ENCODE measurements around the gene DACH1.

DNA sequence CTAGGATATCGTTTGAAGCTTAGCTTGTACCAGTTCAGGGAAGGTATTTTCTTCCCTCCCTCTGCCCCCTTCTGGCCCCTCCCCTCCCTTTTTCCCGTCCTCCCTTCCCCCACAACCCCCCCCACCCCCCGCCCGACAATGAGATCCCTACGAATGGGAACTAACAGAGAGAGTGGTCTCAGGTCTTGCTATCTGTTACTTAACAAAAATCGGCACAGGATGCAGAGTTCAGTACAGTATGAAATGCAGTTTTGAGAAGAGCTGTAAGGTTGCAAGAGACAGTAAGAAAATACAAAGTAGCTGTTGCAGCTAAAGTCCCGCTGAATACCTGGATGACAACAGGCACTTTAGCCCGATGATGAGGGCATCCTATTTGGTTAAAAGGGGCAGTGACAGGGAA is 3.1 kb upstream of the DACH1 start:
- TF ChIP-seq, protein P1, sequence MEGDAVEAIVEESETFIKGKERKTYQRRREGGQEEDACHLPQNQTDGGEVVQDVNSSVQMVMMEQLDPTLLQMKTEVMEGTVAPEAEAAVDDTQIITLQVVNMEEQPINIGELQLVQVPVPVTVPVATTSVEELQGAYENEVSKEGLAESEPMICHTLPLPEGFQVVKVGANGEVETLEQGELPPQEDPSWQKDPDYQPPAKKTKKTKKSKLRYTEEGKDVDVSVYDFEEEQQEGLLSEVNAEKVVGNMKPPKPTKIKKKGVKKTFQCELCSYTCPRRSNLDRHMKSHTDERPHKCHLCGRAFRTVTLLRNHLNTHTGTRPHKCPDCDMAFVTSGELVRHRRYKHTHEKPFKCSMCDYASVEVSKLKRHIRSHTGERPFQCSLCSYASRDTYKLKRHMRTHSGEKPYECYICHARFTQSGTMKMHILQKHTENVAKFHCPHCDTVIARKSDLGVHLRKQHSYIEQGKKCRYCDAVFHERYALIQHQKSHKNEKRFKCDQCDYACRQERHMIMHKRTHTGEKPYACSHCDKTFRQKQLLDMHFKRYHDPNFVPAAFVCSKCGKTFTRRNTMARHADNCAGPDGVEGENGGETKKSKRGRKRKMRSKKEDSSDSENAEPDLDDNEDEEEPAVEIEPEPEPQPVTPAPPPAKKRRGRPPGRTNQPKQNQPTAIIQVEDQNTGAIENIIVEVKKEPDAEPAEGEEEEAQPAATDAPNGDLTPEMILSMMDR (IDR thresholded peaks at IDR 0.05), result no peak
- no peak for TF ChIP-seq POLR2A (IDR thresholded peaks at IDR 0.05)
